ENCODE data around the gene ALOX5.
A peak's percentile ranks its signal among the peaks of the same experiment; 100 is the strongest.

Gene ALOX5

DNA sequence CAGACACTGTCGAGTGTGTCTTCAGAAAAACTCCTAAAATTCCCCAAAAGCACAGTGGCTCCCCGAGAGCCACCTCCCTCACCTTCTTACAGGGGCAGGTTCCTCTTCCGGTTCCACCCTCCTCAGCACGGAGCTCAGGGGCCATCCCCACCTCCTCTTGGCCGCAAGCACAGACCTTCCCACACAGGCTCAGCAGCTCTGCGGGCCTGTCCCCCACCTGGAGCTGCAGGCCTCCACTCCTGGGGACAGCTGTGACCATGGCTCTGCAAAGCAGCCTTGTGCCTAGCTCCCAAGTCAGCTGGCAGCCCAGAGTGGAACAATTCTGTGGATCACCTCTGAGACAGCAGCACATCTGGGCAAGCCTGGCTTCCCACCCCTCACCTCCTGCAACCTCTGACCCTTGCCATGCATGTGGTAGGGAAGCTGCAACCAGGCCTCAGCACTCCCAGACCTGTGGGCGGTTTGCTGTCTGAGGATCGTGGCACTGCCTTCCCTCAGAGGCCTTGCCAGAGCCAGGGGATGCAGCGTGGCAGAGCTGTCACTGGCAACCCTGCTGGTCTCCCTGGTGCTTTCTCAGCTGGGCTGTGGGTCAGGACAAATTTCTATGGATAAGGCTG lies 79.7 kb downstream of the ALOX5 start:
- peak; percentile 43 to 73 for DNase-seq (ENCODE audit: low read depth in 1 of 2, low spot score in 1 of 2)
- H3K4me3 ChIP-seq (replicated peaks; ENCODE audit: insufficient read depth, low read length), result no peak overlapping the region
- no peaks in the 10 kb centered on the region for H3K27me3 ChIP-seq (ENCODE audit: insufficient read depth, poor library complexity, severe bottlenecking)
- peak overlapping the region; percentile 83 for H3K27ac ChIP-seq (replicated peaks)
- TF ChIP-seq SPI1 (IDR thresholded peaks at IDR 0.05; ENCODE audit: borderline replicate concordance, low read depth) (no peak), GABPA (IDR thresholded peaks at IDR 0.05; ENCODE audit: low read depth) (peak; percentile 23; the same call in 1 of the 2 replicates), POLR2AphosphoS5 (IDR thresholded peaks at IDR 0.05; ENCODE audit: low read depth) (peak; percentile 64)
- TF ChIP-seq, protein P1, sequence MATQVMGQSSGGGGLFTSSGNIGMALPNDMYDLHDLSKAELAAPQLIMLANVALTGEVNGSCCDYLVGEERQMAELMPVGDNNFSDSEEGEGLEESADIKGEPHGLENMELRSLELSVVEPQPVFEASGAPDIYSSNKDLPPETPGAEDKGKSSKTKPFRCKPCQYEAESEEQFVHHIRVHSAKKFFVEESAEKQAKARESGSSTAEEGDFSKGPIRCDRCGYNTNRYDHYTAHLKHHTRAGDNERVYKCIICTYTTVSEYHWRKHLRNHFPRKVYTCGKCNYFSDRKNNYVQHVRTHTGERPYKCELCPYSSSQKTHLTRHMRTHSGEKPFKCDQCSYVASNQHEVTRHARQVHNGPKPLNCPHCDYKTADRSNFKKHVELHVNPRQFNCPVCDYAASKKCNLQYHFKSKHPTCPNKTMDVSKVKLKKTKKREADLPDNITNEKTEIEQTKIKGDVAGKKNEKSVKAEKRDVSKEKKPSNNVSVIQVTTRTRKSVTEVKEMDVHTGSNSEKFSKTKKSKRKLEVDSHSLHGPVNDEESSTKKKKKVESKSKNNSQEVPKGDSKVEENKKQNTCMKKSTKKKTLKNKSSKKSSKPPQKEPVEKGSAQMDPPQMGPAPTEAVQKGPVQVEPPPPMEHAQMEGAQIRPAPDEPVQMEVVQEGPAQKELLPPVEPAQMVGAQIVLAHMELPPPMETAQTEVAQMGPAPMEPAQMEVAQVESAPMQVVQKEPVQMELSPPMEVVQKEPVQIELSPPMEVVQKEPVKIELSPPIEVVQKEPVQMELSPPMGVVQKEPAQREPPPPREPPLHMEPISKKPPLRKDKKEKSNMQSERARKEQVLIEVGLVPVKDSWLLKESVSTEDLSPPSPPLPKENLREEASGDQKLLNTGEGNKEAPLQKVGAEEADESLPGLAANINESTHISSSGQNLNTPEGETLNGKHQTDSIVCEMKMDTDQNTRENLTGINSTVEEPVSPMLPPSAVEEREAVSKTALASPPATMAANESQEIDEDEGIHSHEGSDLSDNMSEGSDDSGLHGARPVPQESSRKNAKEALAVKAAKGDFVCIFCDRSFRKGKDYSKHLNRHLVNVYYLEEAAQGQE (IDR thresholded peaks at IDR 0.05; ENCODE audit: insufficient replicate concordance, low read depth), result no peak

DNA sequence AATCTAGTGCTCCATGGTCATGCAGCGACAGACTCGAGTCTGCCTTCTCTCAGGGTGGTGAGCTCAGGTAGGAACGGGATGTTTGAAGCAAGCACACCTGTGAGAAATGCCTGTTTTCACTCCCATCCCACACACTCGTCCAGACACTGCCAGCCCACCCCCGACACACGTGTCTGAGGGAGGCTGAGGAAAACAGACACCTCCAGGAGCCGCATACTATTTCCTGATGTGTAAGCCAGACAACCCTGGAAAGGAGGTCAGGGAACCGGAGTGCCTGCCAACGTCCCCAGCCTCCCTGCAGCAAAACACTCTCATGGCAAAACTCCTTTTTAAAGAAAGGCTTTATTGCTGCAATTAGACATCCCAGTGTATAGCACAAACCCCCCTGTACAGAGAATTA lies 80.2 kb downstream of the ALOX5 start:
- TF ChIP-seq, protein P2, sequence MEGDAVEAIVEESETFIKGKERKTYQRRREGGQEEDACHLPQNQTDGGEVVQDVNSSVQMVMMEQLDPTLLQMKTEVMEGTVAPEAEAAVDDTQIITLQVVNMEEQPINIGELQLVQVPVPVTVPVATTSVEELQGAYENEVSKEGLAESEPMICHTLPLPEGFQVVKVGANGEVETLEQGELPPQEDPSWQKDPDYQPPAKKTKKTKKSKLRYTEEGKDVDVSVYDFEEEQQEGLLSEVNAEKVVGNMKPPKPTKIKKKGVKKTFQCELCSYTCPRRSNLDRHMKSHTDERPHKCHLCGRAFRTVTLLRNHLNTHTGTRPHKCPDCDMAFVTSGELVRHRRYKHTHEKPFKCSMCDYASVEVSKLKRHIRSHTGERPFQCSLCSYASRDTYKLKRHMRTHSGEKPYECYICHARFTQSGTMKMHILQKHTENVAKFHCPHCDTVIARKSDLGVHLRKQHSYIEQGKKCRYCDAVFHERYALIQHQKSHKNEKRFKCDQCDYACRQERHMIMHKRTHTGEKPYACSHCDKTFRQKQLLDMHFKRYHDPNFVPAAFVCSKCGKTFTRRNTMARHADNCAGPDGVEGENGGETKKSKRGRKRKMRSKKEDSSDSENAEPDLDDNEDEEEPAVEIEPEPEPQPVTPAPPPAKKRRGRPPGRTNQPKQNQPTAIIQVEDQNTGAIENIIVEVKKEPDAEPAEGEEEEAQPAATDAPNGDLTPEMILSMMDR (IDR thresholded peaks at IDR 0.05; ENCODE audit: insufficient read depth, low read length), result no peak
- no peak for TF ChIP-seq POLR2AphosphoS5 (IDR thresholded peaks at IDR 0.05; ENCODE audit: low read depth)
- TF ChIP-seq, protein P1 (IDR thresholded peaks at IDR 0.05; ENCODE audit: insufficient replicate concordance, low read depth), result no peak
- TF ChIP-seq SPI1 (IDR thresholded peaks at IDR 0.05; ENCODE audit: borderline replicate concordance, low read depth), result no peak
- TF ChIP-seq GABPA (IDR thresholded peaks at IDR 0.05; ENCODE audit: low read depth), result no peak
- H3K27ac ChIP-seq (replicated peaks), result peak overlapping the region; percentile 83
- H3K4me3 ChIP-seq (replicated peaks; ENCODE audit: insufficient read depth, low read length), result no peak overlapping the region
- DNase-seq (ENCODE audit: low read depth in 1 of 2, low spot score in 1 of 2), result no peak
- H3K27me3 ChIP-seq (ENCODE audit: insufficient read depth, poor library complexity, severe bottlenecking), result no peaks in the 10 kb centered on the region

DNA sequence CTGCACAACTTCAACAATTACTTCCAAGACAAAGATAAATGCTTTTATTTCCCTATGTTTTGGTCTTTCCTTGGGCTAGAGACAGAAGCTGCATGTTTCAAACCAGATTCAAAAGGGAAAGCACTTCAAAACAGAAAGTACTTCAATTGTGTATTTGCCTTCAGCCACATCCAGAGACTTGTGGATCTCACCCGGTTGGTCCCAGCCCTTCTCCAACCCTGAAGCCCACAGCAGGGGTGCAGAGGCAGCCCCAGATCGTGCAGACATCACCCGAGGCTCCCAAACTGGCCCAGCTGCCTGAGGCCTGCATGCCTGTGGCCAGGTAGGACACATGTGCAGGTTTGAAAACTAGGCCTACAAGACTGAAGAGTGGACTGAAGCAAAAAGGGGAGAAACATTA lies 80.8 kb downstream of the ALOX5 start:
- DNase-seq (ENCODE audit: low read depth in 1 of 2, low spot score in 1 of 2), result no peak
- no peaks in the 10 kb centered on the region for H3K27me3 ChIP-seq (ENCODE audit: insufficient read depth, poor library complexity, severe bottlenecking)
- TF ChIP-seq, protein P2 (IDR thresholded peaks at IDR 0.05; ENCODE audit: insufficient read depth, low read length), result no peak
- TF ChIP-seq GABPA (IDR thresholded peaks at IDR 0.05; ENCODE audit: low read depth), result no peak
- TF ChIP-seq, protein P1 (IDR thresholded peaks at IDR 0.05; ENCODE audit: insufficient replicate concordance, low read depth), result no peak
- TF ChIP-seq SPI1 (IDR thresholded peaks at IDR 0.05; ENCODE audit: borderline replicate concordance, low read depth), result no peak
- no peak for TF ChIP-seq POLR2AphosphoS5 (IDR thresholded peaks at IDR 0.05; ENCODE audit: low read depth)
- peak overlapping the region; percentile 83 for H3K27ac ChIP-seq (replicated peaks)
- no peak overlapping the region for H3K4me3 ChIP-seq (replicated peaks; ENCODE audit: insufficient read depth, low read length)
